ENCODE measurements around the gene OTULIN. TPM values are rescaled to one million over a fixed set of nuclear protein-coding genes. Genes with fewer than 3 reads are reported as not detected.
A peak's percentile ranks its signal among the peaks of the same experiment; 100 is the strongest.

OTULIN gene
- total and polyA plus RNA-seq, 2 of the 4 experiments (the other 2 are of a cell fraction): 6.9 to 19.5 TPM

DNA sequence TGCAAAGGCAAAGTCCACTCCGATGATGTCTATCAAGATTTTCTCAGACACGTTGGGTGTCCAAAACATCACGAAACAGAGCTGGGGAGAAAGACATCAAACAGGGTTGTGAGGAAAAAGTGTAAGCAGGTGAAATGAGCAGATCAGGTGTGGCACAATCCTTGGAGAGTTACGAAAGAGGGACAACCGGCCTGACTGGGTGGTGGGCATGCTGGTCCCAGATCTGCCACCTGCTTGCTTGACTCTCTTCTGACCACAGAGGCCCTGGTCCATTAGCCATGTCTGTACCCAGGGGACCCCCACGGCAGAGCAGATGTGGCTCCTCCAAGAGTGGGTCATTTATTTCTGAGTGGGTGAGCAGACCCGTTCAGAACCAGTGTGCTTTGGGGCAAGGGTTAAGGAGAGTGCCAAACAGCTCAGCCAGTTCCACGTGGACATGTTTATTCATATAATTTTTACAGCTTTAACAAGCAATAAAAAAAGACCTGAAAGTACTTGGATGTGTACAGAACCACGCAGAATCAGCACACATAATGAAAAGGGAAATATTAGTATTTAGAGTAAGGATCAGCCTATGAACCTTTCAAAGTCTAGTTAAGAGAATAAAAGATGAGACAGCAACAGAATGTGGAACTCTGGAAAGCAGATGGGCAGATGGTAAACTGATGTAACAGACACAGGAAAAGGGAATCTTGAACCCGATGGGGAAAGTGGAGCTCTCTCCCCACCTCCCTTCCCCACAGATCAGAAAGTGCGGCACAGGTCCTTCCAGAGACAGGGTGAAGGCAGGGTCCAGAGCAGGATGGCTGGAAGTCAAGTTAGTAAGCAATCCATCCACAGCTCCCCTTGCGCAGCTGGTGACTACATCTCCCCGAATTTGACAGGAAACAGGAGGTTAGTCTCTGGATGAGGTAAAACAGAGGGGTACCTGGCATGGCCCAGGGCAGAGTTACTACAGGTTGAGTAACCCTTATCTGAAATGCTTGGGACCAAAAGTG is 52.5 kb downstream of the OTULIN start:
- no peak overlapping the region for H2BK120ac ChIP-seq (ENCODE audit: low read depth, low read length)
- no peak overlapping the region for H2AFZ ChIP-seq (replicated peaks; ENCODE audit: low read length, poor library complexity)
- peaks cover 0 to 17% of the 10 kb centered on the region in 2 experiments; a peak in 1 of 4 replicates for H3K79me1 ChIP-seq (ENCODE audit: low read depth in 1 of 2, low read length in 2 of 2)
- WGBS, 2 experiments (ENCODE audit: extremely low coverage in 2 of 2, insufficient read length in 1 of 2): 96% methylated on average over 4 of the region's 13 CpGs; no CpG with 5 or more reads in 1 of the 2 experiments
- no peak overlapping the region for H3K18ac ChIP-seq (ENCODE audit: low read depth, low read length)
- H3K56ac ChIP-seq (ENCODE audit: extremely low read depth, insufficient read depth, low read length): no peak overlapping the region
- no peaks in the 10 kb centered on the region for H3K27me3 ChIP-seq (ENCODE audit: control insufficient read depth, insufficient read depth, low read length)
- H4K5ac ChIP-seq (ENCODE audit: low read depth, low read length): no peak overlapping the region
- dilution Hi-C loops (cut with HindIII; ENCODE audit: low sequenced_read_pairs, unreplicated experiment) (no loop called here), in situ Hi-C loops (cut with MboI; ENCODE audit: low sequenced_read_pairs) (loop anchor here (25.0 kb wide), 1 partner anchor 795 kb away; the partner anchor contains the start of gene FBXL7), intact Hi-C loops (cut with micrococcal nuclease) (no loop called here)
- no peak for DNase-seq
- no peak for TF ChIP-seq MAZ (IDR thresholded peaks at IDR 0.05; ENCODE audit: borderline replicate concordance, low read depth, low read length)
- TF ChIP-seq CHD1 (IDR thresholded peaks at IDR 0.05; ENCODE audit: low read depth, low read length): no peak
- no peak for TF ChIP-seq MAFK (IDR thresholded peaks at IDR 0.05; ENCODE audit: low read depth, low read length)
- TF ChIP-seq POLR2A (IDR thresholded peaks at IDR 0.05; ENCODE audit: low read depth, low read length): no peak
- TF ChIP-seq FOS (IDR thresholded peaks at IDR 0.05; ENCODE audit: low read depth, low read length): no peak
- H3K4me3 ChIP-seq (ENCODE audit: insufficient read depth, low read depth, low read length): no peak overlapping the region
- no peak for ATAC-seq (ENCODE audit: low read depth)
- no peak overlapping the region for H2AK9ac ChIP-seq (replicated peaks; ENCODE audit: low read depth, low read length, poor library complexity)
- H3K36me3 ChIP-seq (ENCODE audit: control insufficient read depth, insufficient read depth, low read length): peaks cover 33% of the 10 kb centered on the region
- H2BK5ac ChIP-seq (ENCODE audit: low read depth, low read length, poor library complexity, severe bottlenecking): no peak overlapping the region
- H3K9ac ChIP-seq (ENCODE audit: low read depth, low read length): no peak overlapping the region
- H3K4me1 ChIP-seq (ENCODE audit: control insufficient read depth, insufficient read depth, low read length): peaks cover 13% of the 10 kb centered on the region
- H3K4ac ChIP-seq (ENCODE audit: low read depth, low read length): no peak overlapping the region
- H3K4me2 ChIP-seq (ENCODE audit: low read depth, low read length): no peak overlapping the region
- H4K8ac ChIP-seq (ENCODE audit: low read depth in 2 of 2, low read length in 2 of 2): no peak overlapping the region
- H3K14ac ChIP-seq (replicated peaks; ENCODE audit: low read depth, low read length): no peak overlapping the region
- H3K27ac ChIP-seq (ENCODE audit: insufficient read depth, low read length): no peak overlapping the region
- H3K9me3 ChIP-seq (ENCODE audit: control insufficient read depth, insufficient read depth, low read length): no peaks in the 10 kb centered on the region
- H2BK15ac ChIP-seq (ENCODE audit: low read depth, low read length): no peak overlapping the region
- no peak overlapping the region for H2BK20ac ChIP-seq (ENCODE audit: low read depth, low read length)
- no peak overlapping the region for H4K91ac ChIP-seq (ENCODE audit: insufficient read depth, low read depth, low read length)
- ChIA-PET POLR2A (ENCODE audit: unreplicated experiment) (no interaction called here), CTCF (no interaction called here)
- peaks cover 23% of the 10 kb centered on the region for H3K9me1 ChIP-seq (ENCODE audit: insufficient read depth, low read length)
- 0 out of 2 replicates have a peak overlapping the region, but pooled peaks have one; percentile 33 for H2AK5ac ChIP-seq (ENCODE audit: low read depth, low read length)
- no peaks in the 10 kb centered on the region for H4K20me1 ChIP-seq (ENCODE audit: insufficient read depth, low read length)
- H3K23ac ChIP-seq (ENCODE audit: low read depth, low read length): no peak overlapping the region
- BruUV-seq (replicated peaks): no TSS peak

Data from IMR-90 (cell line).